SH-SY5Y (cell line): ENCODE results near the gene MLLT3.

Source experiments
- GATA2 ChIP-seq: IDR thresholded peaks from 2 replicates; pipeline ENCODE4 v1.6.1; 2011; ENCODE audit warnings: mild to moderate bottlenecking, low read depth, low read length
- GATA3 ChIP-seq: IDR thresholded peaks from 2 replicates; pipeline ENCODE4 v1.6.1; 2011; ENCODE audit warnings: low read depth, mild to moderate bottlenecking, low read length, moderate library complexity

DNA sequence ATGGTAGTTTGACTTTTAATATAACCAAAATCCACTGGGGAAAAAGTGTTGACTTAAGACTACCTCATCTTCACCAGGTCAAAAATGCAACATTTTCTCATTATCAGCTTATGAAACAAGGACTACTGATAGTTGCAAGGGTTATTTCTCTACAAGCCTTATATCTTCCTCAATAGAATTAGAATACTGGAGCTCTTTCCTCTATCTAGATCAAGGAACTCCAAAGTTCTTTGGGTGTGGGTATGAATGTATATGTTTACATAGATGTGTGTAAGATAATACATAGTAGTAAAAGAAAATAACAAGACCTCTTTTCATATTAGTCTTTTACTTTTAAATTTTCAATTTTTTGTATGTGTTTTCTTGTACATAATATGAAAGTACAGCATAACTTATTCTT lies 244.5 kb downstream of the MLLT3 start:
- TF ChIP-seq GATA2 (no peak), GATA3 (no peak)
